Activated CD8-positive, alpha-beta T cell treated with anti-CD3 and anti-CD28 coated beads, Interleukin-2, amount 10 ng/mL, durations not matched to agents 7 days and 5 days (primary cell): ENCODE results near the gene ZNF276. TPM values are rescaled to one million over a fixed set of nuclear protein-coding genes. Genes with fewer than 3 reads are reported as not detected.
A peak's percentile ranks its signal among the peaks of the same experiment; 100 is the strongest.
"Not testable (repeated sequence)": the region's sequence is repeated elsewhere in the genome, so short reads cannot be mapped to it uniquely, and the experiment has no call there.

Experiments
- ATAC-seq: fragments of 150-1000 bp; cut with Tn5 transposase; one replicate; pipeline ENCODE4 v1.10.0; 2021; ENCODE audit warnings: moderate library complexity
- CTCF ChIA-PET: fragments of 350-600 bp; sonication (Branson Sonifier 250); formaldehyde crosslinking; loops from one replicate; lab custom pipeline; 2021; ENCODE audit warnings: antibody characterized with exemption; lab: Charles Lee
- POLR2A ChIA-PET: fragments of 350-600 bp; sonication (Branson Sonifier 250); formaldehyde crosslinking; loops from one replicate; lab custom pipeline; 2021; ENCODE audit warnings: antibody characterized with exemption; lab: Charles Lee
- DNase-seq: peaks from one replicate; pipeline ENCODE4 v3.0.0-alpha.2; 2020
- H3K27ac Mint-ChIP-seq: one replicate; pipeline ENCODE4 v1.8.0; 2021; ENCODE audit warnings: mild to moderate bottlenecking, mixed read lengths
- H3K27me3 Mint-ChIP-seq: one replicate; pipeline ENCODE4 v1.8.0; 2021; ENCODE audit warnings: low read depth, mixed read lengths
- H3K36me3 Mint-ChIP-seq: one replicate; pipeline ENCODE4 v1.8.0; 2021; ENCODE audit warnings: low read depth, mixed read lengths
- H3K4me1 Mint-ChIP-seq: one replicate; pipeline ENCODE4 v1.8.0; 2021; ENCODE audit warnings: low read depth, mixed read lengths
- H3K4me3 Mint-ChIP-seq: one replicate; pipeline ENCODE4 v1.8.0; 2021; ENCODE audit warnings: mild to moderate bottlenecking, mixed read lengths
- H3K9me3 Mint-ChIP-seq: one replicate; pipeline ENCODE4 v1.8.0; 2022; ENCODE audit warnings: mixed read lengths; ENCODE audit not compliant: insufficient read depth
- total RNA-seq, 2 experiments: library from RNA; stranded (reverse); gene quantifications; one replicate each; pipeline ENCODE4 v1.2.3, GENCODE V29; 2021

ZNF276 gene
- total RNA-seq, 2 experiments from 2014 or later = 67.5 to 69.6 TPM

DNA sequence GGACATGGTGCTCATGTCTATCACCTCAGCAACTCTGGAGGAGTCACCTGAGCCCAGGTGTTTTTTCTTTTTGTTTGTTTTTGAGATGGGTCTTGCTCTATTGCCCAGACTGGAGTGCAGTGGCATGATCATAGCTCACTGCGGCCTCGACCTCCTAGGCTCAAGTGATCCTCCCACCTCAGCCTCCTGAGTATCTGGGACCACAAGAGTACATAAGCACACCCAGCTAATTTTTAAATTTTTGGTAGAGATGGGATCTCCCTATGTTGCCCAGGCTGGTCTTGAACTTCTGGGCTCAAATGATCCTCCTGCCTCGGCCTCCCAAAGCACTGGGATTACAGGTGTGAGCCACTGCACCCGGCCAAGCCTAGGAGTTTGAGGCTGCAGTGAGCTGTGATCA, 31.7 kb upstream of the ZNF276 start:
- peaks cover 43% of the 10 kb centered on the region for H3K36me3 Mint-ChIP-seq
- CTCF ChIA-PET = interaction anchor here (2.8 kb wide), 1 partner anchor 9 kb away, joined by 25 read pairs; no protein-coding TSS in a partner anchor
- POLR2A ChIA-PET, H3K27me3 Mint-ChIP-seq, H3K4me3 Mint-ChIP-seq, DNase-seq, H3K27ac Mint-ChIP-seq, H3K9me3 Mint-ChIP-seq, ATAC-seq: not testable (repeated sequence)
- H3K4me1 Mint-ChIP-seq = peaks cover 20% of the 10 kb centered on the region

DNA sequence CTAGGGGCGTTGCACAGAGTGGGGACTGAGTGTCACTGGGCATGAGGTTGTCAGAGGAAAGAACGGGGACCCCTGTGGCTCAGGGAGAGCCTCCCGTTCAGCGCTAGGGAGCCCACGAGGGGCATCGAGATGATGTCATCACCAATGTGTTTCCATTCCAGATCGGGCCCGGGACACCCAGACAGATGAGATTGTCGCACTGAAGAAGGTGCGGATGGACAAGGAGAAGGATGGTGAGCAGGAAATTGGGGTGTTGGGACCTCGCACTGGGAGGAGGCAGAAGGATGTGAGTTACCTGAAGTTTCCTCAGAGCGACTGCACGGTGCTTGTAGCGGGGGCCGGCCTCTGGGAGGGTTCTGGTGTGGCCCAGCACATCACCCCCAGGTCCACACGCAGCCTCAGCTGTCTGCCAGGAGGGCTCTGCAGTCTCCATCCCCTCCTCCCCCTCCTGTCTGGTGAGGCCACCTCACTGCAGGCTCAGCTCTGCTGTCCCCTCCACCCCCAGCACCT, 30.9 kb upstream of the ZNF276 start:
- ChIA-PET CTCF (interaction anchor here (2.8 kb wide), 1 partner anchor 9 kb away, joined by 25 read pairs; no protein-coding TSS in a partner anchor), POLR2A (no interaction called here)
- H3K9me3 Mint-ChIP-seq = no peaks in the 10 kb centered on the region
- no peaks in the 10 kb centered on the region for H3K27me3 Mint-ChIP-seq
- H3K4me3 Mint-ChIP-seq = no peak overlapping the region
- ATAC-seq (no peak), DNase-seq (no peak)
- no peak overlapping the region for H3K27ac Mint-ChIP-seq
- peaks cover 20% of the 10 kb centered on the region for H3K4me1 Mint-ChIP-seq
- H3K36me3 Mint-ChIP-seq = peaks cover 40% of the 10 kb centered on the region

DNA sequence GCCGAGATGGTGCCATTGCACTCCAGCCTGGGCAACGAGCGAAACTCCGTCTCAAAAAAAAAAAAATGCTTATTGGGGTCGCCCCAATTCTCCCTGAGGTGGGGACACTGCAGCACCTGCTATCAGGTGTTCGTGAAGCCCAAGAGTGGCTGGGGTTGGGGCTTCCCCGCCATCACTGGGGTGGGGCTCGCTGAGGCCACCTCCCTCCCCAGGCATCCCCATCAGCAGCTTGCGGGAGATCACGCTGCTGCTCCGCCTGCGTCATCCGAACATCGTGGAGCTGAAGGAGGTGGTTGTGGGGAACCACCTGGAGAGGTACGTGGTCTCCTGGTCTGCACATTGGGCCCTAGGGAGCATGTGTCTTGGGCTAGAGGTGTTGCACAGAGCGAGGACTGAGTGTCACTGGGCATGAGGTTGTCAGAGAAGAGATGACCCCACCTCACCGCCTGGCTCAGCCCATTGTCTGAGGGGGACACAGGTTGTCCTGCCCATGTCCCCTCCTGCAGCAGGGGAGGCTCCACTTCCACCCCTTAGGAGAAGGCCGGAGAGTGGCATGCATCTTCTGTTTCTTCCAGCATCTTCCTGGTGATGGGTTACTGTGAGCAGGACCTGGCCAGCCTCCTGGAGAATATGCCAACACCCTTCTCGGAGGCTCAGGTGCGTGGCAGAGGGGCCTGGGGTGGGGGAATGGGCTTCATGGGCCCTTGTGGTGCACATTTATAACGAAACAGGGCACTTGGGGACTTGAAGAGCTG, 29.9 kb upstream of the ZNF276 start:
- ChIA-PET POLR2A (no interaction called here), CTCF (no interaction called here)
- no peaks in the 10 kb centered on the region for H3K27me3 Mint-ChIP-seq
- H3K27ac Mint-ChIP-seq = no peak overlapping the region
- H3K9me3 Mint-ChIP-seq = no peaks in the 10 kb centered on the region
- peaks cover 37% of the 10 kb centered on the region for H3K36me3 Mint-ChIP-seq
- no peak overlapping the region for H3K4me3 Mint-ChIP-seq
- H3K4me1 Mint-ChIP-seq = peaks cover 27% of the 10 kb centered on the region
- no peak for DNase-seq
- no peak for ATAC-seq

DNA sequence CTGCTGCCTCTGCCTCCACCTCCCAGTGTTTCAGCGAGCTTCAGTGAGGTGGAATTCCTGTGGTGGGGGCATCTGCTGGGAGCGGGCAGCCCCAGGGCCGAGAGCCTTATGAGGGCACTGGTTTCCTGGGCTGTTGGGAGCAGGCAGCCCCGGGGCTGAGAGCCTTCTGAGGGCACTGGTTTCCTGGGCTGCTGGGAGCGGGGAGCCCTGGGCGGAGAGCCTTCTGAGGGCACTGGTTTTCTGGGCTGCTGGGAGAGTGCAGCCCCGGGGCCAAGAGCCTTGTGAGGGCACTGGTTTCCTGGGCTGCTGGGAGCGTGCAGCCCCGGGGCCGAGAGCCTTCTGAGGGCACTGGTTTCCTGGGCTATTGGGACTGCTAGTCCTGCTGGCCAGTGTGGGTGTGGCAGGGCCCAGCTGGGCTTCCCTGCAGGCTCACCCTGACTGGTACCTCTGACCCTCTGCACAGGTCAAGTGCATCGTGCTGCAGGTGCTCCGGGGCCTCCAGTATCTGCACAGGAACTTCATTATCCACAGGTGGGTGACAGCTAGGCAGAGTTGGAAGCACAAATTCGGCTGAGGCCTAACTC, 29.3 kb upstream of the ZNF276 start:
- CTCF ChIA-PET = no interaction called here
- Mint-ChIP-seq H3K27ac (no peak overlapping the region), H3K27me3 (no peaks in the 10 kb centered on the region), H3K36me3 (peaks cover 35% of the 10 kb centered on the region), H3K4me3 (no peak overlapping the region), H3K4me1 (peaks cover 32% of the 10 kb centered on the region), H3K9me3 (no peaks in the 10 kb centered on the region)
- DNase-seq (no peak), ATAC-seq (no peak)
- POLR2A ChIA-PET = no interaction called here

DNA sequence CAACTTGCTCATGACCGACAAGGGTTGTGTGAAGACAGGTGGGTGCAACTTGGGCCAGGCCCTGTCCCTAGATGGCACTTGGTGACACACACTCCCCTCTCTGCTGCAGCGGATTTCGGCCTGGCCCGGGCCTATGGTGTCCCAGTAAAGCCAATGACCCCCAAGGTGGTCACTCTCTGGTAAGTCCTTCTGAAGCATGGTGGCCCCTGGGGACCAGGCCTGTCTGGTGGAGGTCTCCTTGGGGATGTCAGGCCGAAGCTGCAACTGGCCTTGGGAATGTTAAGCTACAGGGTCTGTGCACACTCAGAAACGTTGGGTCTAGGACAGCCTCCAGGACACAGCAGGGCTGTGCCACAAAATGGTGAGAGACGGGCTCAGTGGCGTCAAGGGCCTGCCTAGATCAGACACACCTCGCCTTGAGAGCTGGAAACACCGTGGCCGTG, 28.0 kb upstream of the ZNF276 start:
- Mint-ChIP-seq H3K36me3 (peaks cover 30% of the 10 kb centered on the region), H3K27ac (no peak overlapping the region), H3K4me3 (no peak overlapping the region), H3K9me3 (no peaks in the 10 kb centered on the region), H3K27me3 (no peaks in the 10 kb centered on the region), H3K4me1 (peaks cover 22% of the 10 kb centered on the region)
- no peak for DNase-seq
- ChIA-PET CTCF (interaction anchor here (0.7 kb wide), 1 partner anchor 8 kb away, joined by 3 read pairs; the partner anchor contains the start of gene SPATA2L), POLR2A (no interaction called here)
- no peak for ATAC-seq

DNA sequence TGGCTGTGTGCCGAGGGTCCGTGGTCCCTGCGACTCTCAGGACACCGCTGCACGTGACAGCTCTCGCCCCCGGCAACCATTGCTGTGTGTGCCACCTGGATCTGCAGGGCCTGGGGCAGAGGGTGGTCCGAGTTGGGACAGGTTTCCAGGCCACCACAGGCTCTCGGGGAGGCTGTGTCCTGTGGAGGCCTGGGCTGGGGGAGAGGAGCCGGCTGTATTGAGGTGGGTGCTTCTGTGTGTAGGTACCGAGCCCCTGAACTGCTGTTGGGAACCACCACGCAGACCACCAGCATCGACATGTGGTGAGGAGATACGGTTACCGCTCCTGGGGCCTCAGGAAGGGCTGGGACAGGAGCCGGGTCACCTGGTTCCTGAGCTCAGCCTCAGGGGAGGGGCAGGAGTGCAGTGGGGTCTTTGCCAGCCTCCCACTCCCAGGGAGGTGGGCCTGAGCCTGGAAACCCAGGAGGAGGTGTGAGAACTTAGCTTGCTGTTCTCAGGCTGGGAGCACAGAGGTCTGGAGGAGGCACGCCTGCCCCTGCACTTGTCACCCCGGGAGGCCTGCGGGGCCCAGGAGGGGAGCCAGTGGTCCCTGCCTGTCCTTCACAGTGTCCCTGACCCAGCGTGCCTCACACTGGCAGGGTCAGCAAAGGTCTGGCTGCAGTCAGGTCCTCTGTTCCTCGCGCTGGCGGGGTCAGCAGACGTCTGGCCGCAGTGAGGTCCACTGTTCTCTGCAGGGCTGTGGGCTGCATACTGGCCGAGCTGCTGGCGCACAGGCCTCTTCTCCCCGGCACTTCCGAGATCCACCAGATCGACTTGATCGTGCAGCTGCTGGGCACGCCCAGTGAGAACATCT, 27.2 kb upstream of the ZNF276 start:
- H3K36me3 Mint-ChIP-seq = peaks cover 29% of the 10 kb centered on the region
- no peaks in the 10 kb centered on the region for H3K27me3 Mint-ChIP-seq
- H3K27ac Mint-ChIP-seq = no peak overlapping the region
- peaks cover 19% of the 10 kb centered on the region for H3K4me1 Mint-ChIP-seq
- no peak overlapping the region for H3K4me3 Mint-ChIP-seq
- no peak for DNase-seq
- no peak for ATAC-seq
- ChIA-PET POLR2A (no interaction called here), CTCF (interaction anchor here (1.1 kb wide), 1 partner anchor 12 kb away, joined by 3 read pairs; no protein-coding TSS in a partner anchor)
- no peaks in the 10 kb centered on the region for H3K9me3 Mint-ChIP-seq

DNA sequence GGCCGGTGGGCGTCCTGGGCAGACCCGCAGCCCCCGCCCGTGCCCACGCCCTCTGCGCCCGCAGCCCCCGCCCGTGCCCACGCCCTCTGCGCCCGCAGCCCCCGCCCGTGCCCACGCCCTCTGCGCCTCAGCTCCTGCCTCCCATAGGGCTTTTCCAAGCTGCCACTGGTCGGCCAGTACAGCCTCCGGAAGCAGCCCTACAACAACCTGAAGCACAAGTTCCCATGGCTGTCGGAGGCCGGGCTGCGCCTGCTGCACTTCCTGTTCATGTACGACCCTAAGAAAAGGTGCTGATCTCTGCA, 26.6 kb upstream of the ZNF276 start:
- H3K36me3 Mint-ChIP-seq = peaks cover 29% of the 10 kb centered on the region
- H3K27ac Mint-ChIP-seq, ATAC-seq, DNase-seq, H3K27me3 Mint-ChIP-seq, H3K4me3 Mint-ChIP-seq, POLR2A ChIA-PET, H3K9me3 Mint-ChIP-seq: not testable (repeated sequence)
- CTCF ChIA-PET = interaction anchor here (1.1 kb wide), 1 partner anchor 11 kb away, joined by 3 read pairs; no protein-coding TSS in a partner anchor
- H3K4me1 Mint-ChIP-seq = peaks cover 20% of the 10 kb centered on the region

DNA sequence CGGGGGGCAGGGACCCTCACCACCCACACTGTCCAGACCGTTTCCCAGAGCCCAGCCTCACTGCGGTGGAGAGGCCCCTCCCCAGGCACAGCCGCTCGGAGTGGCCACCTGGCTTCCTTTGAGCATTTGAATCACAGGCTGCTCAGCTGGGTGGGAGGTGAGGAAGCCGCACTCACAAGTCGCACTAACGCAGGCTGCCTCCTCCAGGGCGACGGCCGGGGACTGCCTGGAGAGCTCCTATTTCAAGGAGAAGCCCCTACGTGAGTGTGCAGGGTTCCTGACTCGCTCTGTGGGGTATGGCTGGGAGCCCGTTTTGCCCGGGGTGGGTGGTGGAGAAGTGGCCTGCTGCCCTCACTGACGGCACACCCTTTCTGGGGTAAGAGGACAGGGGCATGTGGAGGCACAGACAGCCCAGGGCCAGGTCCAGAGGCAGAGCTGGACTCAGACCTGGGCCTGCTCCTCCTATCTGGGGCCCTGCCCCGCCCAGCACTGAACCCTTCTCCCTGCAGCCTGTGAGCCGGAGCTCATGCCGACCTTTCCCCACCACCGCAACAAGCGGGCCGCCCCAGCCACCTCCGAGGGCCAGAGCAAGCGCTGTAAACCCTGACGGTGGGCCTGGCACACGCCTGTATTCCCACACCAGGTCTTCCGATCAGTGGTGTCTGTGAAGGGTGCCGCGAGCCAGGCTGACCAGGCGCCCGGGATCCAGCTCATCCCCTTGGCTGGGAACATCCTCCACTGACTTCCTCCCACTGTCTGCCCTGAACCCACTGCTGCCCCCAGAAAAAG, 26.1 kb upstream of the ZNF276 start:
- DNase-seq (no peak), ATAC-seq (no peak)
- Mint-ChIP-seq H3K27me3 (no peaks in the 10 kb centered on the region), H3K27ac (no peak overlapping the region), H3K4me3 (no peak overlapping the region), H3K9me3 (no peaks in the 10 kb centered on the region), H3K36me3 (peaks cover 24% of the 10 kb centered on the region), H3K4me1 (peaks cover 26% of the 10 kb centered on the region)
- ChIA-PET CTCF (interaction anchor here (1.1 kb wide), 1 partner anchor 11 kb away, joined by 3 read pairs; no protein-coding TSS in a partner anchor), POLR2A (interaction anchor here (1.0 kb wide), 1 partner anchor 8 kb away, joined by 4 read pairs; the partner anchor contains the start of gene CDK10)

DNA sequence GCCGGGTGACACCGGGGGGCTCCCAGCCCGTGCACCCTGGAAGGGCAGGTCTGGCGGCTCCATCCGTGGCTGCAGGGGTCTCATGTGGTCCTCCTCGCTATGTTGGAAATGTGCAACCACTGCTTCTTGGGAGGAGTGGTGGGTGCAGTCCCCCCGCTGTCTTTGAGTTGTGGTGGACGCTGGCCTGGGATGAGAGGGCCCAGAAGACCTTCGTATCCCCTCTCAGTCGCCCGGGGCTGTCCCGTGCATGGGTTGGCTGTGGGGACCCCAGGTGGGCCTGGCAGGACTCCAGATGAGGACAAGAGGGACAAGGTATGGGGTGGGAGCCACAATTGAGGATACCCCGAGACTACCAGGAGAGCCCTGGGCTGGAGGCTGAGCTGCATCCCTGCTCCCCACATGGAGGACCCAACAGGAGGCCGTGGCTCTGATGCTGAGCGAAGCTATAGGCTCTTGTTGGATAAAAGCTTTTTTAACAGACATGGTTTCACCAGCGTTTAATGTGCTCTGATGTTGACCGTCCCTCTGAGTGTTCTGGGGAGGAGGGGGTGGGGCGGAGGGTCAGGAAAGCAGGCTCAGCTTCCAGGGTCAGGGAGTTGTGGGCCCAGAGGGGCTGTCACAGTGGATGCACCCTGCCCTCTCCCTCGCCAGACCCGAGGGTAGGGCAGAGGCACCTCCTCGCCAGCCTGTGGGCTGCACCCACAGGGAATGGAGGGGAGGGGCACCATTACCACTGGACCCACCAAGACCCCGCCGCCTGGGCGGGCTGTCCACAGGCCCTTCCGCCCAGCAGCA, 25.3 kb upstream of the ZNF276 start:
- peaks cover 32% of the 10 kb centered on the region for H3K4me1 Mint-ChIP-seq
- H3K4me3 Mint-ChIP-seq = no peak overlapping the region
- no peak for DNase-seq
- ATAC-seq = no peak
- no peaks in the 10 kb centered on the region for H3K9me3 Mint-ChIP-seq
- POLR2A ChIA-PET = interaction anchor here (1.0 kb wide), 1 partner anchor 9 kb away, joined by 4 read pairs; the partner anchor contains the start of gene CDK10
- no peak overlapping the region for H3K27ac Mint-ChIP-seq
- peaks cover 18% of the 10 kb centered on the region for H3K36me3 Mint-ChIP-seq
- no peaks in the 10 kb centered on the region for H3K27me3 Mint-ChIP-seq
- CTCF ChIA-PET = interaction anchor here (1.2 kb wide), 1 partner anchor 97 kb away, joined by 4 read pairs; no protein-coding TSS in a partner anchor

DNA sequence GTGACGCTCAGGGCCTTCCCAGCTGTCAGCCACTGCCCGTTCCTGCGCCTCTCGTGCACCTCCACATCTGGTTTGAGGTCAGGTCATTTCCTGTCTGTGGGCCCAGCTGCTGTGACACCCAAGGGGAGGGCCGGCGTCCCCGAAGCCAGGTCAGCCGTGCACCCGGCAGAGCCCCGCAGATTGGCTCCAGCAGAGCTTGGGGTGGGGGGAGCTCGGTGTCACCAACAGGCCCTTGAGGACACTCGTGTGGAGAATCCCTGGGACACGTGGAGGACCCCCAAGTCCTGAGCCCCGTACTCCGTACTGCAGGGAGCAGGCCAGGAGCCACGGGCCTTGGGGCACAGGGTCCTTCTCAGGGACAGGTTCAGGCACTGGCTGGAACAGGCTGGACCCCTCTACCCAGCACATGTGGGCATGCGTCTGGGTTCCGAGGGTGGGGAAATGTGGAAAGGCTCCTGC, 24.6 kb upstream of the ZNF276 start:
- Mint-ChIP-seq H3K4me1 (peaks cover 32% of the 10 kb centered on the region), H3K27me3 (no peaks in the 10 kb centered on the region), H3K27ac (no peak overlapping the region), H3K36me3 (peaks cover 14% of the 10 kb centered on the region), H3K4me3 (no peak overlapping the region), H3K9me3 (no peaks in the 10 kb centered on the region)
- no peak for ATAC-seq
- DNase-seq = peak; percentile 75
- POLR2A ChIA-PET = no interaction called here
- CTCF ChIA-PET = interaction anchor here (0.8 to 1.2 kb wide), 2 partner anchors 96 to 120 kb away, joined by 3 to 4 read pairs; partner anchors contain the start of gene FANCA
